H1 (cell line): ENCODE results near the gene MYRF. TPM values are rescaled to one million over a fixed set of nuclear protein-coding genes. Genes with fewer than 3 reads are reported as not detected.

Source experiments
- CTCF ChIA-PET: fragments of 300-600 bp; sonication (Branson Sonifier 250); formaldehyde crosslinking; loops from one replicate; lab custom pipeline; 2021; ENCODE audit not compliant: partially characterized antibody; lab: Charles Lee
- POLR2A ChIA-PET: fragments of 300-600 bp; sonication (Branson Sonifier 250); formaldehyde crosslinking; loops from one replicate; lab custom pipeline; 2021; ENCODE audit warnings: inconsistent platforms; ENCODE audit not compliant: partially characterized antibody; lab: Charles Lee
- DNase-seq, 2 experiments: peaks; one replicate each; pipeline versions ENCODE4 v3.0.0 to v3.0.0-alpha.2; 2010 to 2022; ENCODE audit warnings: low spot score in 2 of 2, low read depth in 1 of 2, mixed read lengths in 1 of 2
- FAIRE-seq: peaks from 2 replicates; lab custom pipeline; 2011; peaks lifted over from hg19 to GRCh38; lab: Jason Lieb, UNC
- H2AFZ ChIP-seq: 2 replicates; pipeline ENCODE4 v1.8.1; 2012; ENCODE audit warnings: low read length, inconsistent platforms
- H2AK5ac ChIP-seq: 2 replicates; pipeline ENCODE4 v1.6.1; 2013; ENCODE audit warnings: low read depth, low read length
- H2BK120ac ChIP-seq: replicated peaks from 2 replicates; pipeline ENCODE3; 2013; ENCODE audit warnings: low read depth, low read length, inconsistent platforms
- H2BK12ac ChIP-seq: 2 replicates; pipeline ENCODE4 v1.6.1; 2013; ENCODE audit warnings: low read depth, low read length
- H2BK15ac ChIP-seq: 2 replicates; pipeline ENCODE4 v1.6.1; 2013; ENCODE audit warnings: low read length
- H2BK20ac ChIP-seq: 2 replicates; pipeline ENCODE4 v1.6.1; 2013; ENCODE audit warnings: low read length
- H2BK5ac ChIP-seq: 2 replicates; pipeline ENCODE4 v1.6.1; 2013; ENCODE audit warnings: low read depth, low read length
- H3K14ac ChIP-seq: 2 replicates; pipeline ENCODE4 v1.6.1; 2013; ENCODE audit warnings: inconsistent platforms; ENCODE audit not compliant: insufficient read length
- H3K18ac ChIP-seq: 2 replicates; pipeline ENCODE4 v1.6.1; 2013; ENCODE audit warnings: low read length; ENCODE audit errors: extremely low read depth
- H3K23ac ChIP-seq: 2 replicates; pipeline ENCODE4 v1.6.1; 2013; ENCODE audit warnings: inconsistent platforms; ENCODE audit not compliant: insufficient read length
- H3K23me2 ChIP-seq: 2 replicates; pipeline ENCODE4 v1.6.1; 2013; ENCODE audit warnings: low read depth, low read length
- H3K27ac ChIP-seq: 2 replicates; pipeline ENCODE4 v1.6.1; 2011; ENCODE audit warnings: low read depth, low read length, inconsistent platforms
- H3K27me3 ChIP-seq, 4 experiments: replicated peaks in 1 of 4; 1 replicate in 1 of 4; 2 replicates in 3 of 4; pipeline versions ENCODE4 v1.6.1 to v1.8.1; 2011 to 2013; ENCODE audit warnings: low read length in 3 of 4, mild to moderate bottlenecking in 3 of 4, inconsistent platforms in 2 of 4, mixed read lengths in 2 of 4, moderate library complexity in 1 of 4; ENCODE audit not compliant: control insufficient read depth in 3 of 4, insufficient read depth in 3 of 4; ENCODE audit errors: extremely low read depth in 1 of 4
- H3K36me3 ChIP-seq, 4 experiments: 2 replicates each; pipeline versions ENCODE4 v1.6.1 to v1.8.1; 2011 to 2013; ENCODE audit warnings: mild to moderate bottlenecking in 4 of 4, low read length in 3 of 4, moderate library complexity in 2 of 4, control low read depth in 1 of 4, inconsistent platforms in 1 of 4; ENCODE audit not compliant: insufficient read depth in 4 of 4, control insufficient read depth in 2 of 4
- H3K4ac ChIP-seq: replicated peaks from 2 replicates; pipeline ENCODE3; 2013; ENCODE audit warnings: low read length, low read depth, mixed read lengths, inconsistent platforms; ENCODE audit not compliant: insufficient read length
- H3K4me1 ChIP-seq, 4 experiments: replicated peaks in 1 of 4; 1 replicate in 1 of 4; 2 replicates in 3 of 4; pipeline versions ENCODE4 v1.6.1 to v1.8.1; 2011 to 2013; ENCODE audit warnings: low read length in 3 of 4, inconsistent platforms in 2 of 4, mixed read lengths in 1 of 4; ENCODE audit not compliant: insufficient read depth in 4 of 4, control insufficient read depth in 3 of 4
- H3K4me2 ChIP-seq, 2 experiments: 2 replicates each; pipeline versions ENCODE4 v1.6.1 to v1.8.1; 2011 to 2013; ENCODE audit warnings: low read depth in 2 of 2, low read length in 2 of 2, control low read depth in 1 of 2, inconsistent platforms in 1 of 2, mild to moderate bottlenecking in 1 of 2; ENCODE audit not compliant: insufficient read depth in 1 of 2
- H3K4me3 ChIP-seq, 4 experiments: fragments of 200-600, 300-600 bp in 1 of 4; sonication (generic), shearing (Covaris generic), sonication (Bioruptor Twin) in 1 of 4; 2 replicates each; pipeline versions ENCODE4 v1.5.1 to v1.8.1; 2011 to 2016; ENCODE audit warnings: low read length in 4 of 4, low read depth in 3 of 4, control low read depth in 2 of 4, inconsistent platforms in 2 of 4, mild to moderate bottlenecking in 2 of 4, mixed read lengths in 1 of 4, moderate library complexity in 1 of 4; ENCODE audit not compliant: insufficient read depth in 2 of 4; ENCODE audit errors: extremely low read depth in 1 of 4
- H3K56ac ChIP-seq: replicated peaks from 2 replicates; pipeline ENCODE3; 2013; ENCODE audit warnings: low read depth, mild to moderate bottlenecking, mixed read lengths, low read length, inconsistent platforms; ENCODE audit not compliant: insufficient read length
- H3K79me1 ChIP-seq: 2 replicates; pipeline ENCODE4 v1.6.1; 2013; ENCODE audit warnings: low read depth, low read length, control low read depth
- H3K79me2 ChIP-seq, 2 experiments: 2 replicates each; pipeline versions ENCODE4 v1.6.1 to v1.8.1; 2012 to 2013; ENCODE audit warnings: low read length in 2 of 2, mild to moderate bottlenecking in 2 of 2, inconsistent platforms in 1 of 2; ENCODE audit not compliant: insufficient read depth in 2 of 2, control insufficient read depth in 1 of 2
- H3K9ac ChIP-seq, 4 experiments: replicated peaks in 1 of 4; 1 replicate in 1 of 4; 2 replicates in 3 of 4; pipeline versions ENCODE4 v1.6.1 to v1.8.1; 2011 to 2013; ENCODE audit warnings: low read depth in 3 of 4, low read length in 3 of 4, control low read depth in 2 of 4, mild to moderate bottlenecking in 2 of 4, moderate library complexity in 2 of 4, inconsistent platforms in 1 of 4; ENCODE audit errors: extremely low read depth in 1 of 4
- H3K9me3 ChIP-seq, 2 experiments: 2 replicates each; pipeline versions ENCODE4 v1.6.1 to v1.8.1; 2012 to 2013; ENCODE audit warnings: mild to moderate bottlenecking in 2 of 2, moderate library complexity in 2 of 2, control low read depth in 1 of 2, inconsistent platforms in 1 of 2, low read depth in 1 of 2, low read length in 1 of 2, mixed read lengths in 1 of 2; ENCODE audit not compliant: insufficient read depth in 2 of 2
- H4K20me1 ChIP-seq, 2 experiments: replicated peaks in 1 of 2; 2 replicates each; pipeline versions ENCODE3 to v1.8.1; 2011 to 2013; ENCODE audit warnings: inconsistent platforms in 2 of 2, low read length in 2 of 2, mild to moderate bottlenecking in 1 of 2; ENCODE audit not compliant: insufficient read depth in 2 of 2, control insufficient read depth in 1 of 2
- H4K5ac ChIP-seq: 2 replicates; pipeline ENCODE4 v1.6.1; 2013; ENCODE audit warnings: low read length, low read depth, mixed read lengths, inconsistent platforms; ENCODE audit not compliant: insufficient read length
- H4K8ac ChIP-seq: 2 replicates; pipeline ENCODE4 v1.8.0; 2013; ENCODE audit warnings: mild to moderate bottlenecking, moderate library complexity, low read length, inconsistent platforms; ENCODE audit not compliant: insufficient read depth; ENCODE audit errors: extremely low read depth
- H4K91ac ChIP-seq: replicated peaks from 2 replicates; pipeline ENCODE3; 2013; ENCODE audit warnings: low read length, mixed read lengths, inconsistent platforms; ENCODE audit not compliant: insufficient read length
- CBX8 ChIP-seq: fragments of 300-800, 300-1000 bp; sonication (generic); IDR thresholded peaks from 2 replicates; pipeline ENCODE4 v1.7.1; 2016; ENCODE audit warnings: low read depth, low read length, borderline replicate concordance
- CHD2 ChIP-seq: IDR thresholded peaks from 2 replicates; pipeline ENCODE4 v1.6.1; 2012; ENCODE audit warnings: low read length, improper control_type of control experiment
- CREB1 ChIP-seq: IDR thresholded peaks from 2 replicates; pipeline ENCODE4 v1.6.1; 2012; ENCODE audit warnings: inconsistent platforms
- GABPA ChIP-seq: IDR thresholded peaks from 2 replicates; pipeline ENCODE4 v1.6.1; 2011; ENCODE audit warnings: mild to moderate bottlenecking, low read length, moderate library complexity, borderline replicate concordance; ENCODE audit not compliant: insufficient read depth
- JUND ChIP-seq: IDR thresholded peaks from 2 replicates; pipeline ENCODE4 v1.6.1; 2011; ENCODE audit warnings: mild to moderate bottlenecking, improper control_type of control experiment, low read length
- KDM1A ChIP-seq: fragments of 200-600, 300-600 bp; sonication (generic); IDR thresholded peaks from 2 replicates; pipeline ENCODE4 v1.7.1; 2016; ENCODE audit warnings: mild to moderate bottlenecking, low read length, borderline replicate concordance
- KDM4A ChIP-seq: IDR thresholded peaks from one replicate; pipeline ENCODE4 v1.7.1; 2012; ENCODE audit warnings: low read depth, mild to moderate bottlenecking, moderate library complexity, low read length, inconsistent platforms; ENCODE audit not compliant: severe bottlenecking
- POLR2A ChIP-seq, 2 experiments: IDR thresholded peaks; 1 replicate in 1 of 2; 2 replicates in 1 of 2; pipeline ENCODE4 v1.6.1; 2011; ENCODE audit warnings: low read depth in 2 of 2, low read length in 2 of 2, mild to moderate bottlenecking in 2 of 2; ENCODE audit errors: control extremely low read depth in 1 of 2
- RAD21 ChIP-seq, 2 experiments: IDR thresholded peaks in 1 of 2; conservative IDR thresholded peaks in 1 of 2; 2 replicates each; pipeline ENCODE4 v1.6.1; 2011; ENCODE audit warnings: low read depth in 2 of 2, low read length in 2 of 2, improper control_type of control experiment in 1 of 2, inconsistent platforms in 1 of 2, mild to moderate bottlenecking in 1 of 2, moderate library complexity in 1 of 2
- WGBS, 2 experiments: shearing (Covaris generic) in 1 of 2; methylation state at CpG; one replicate each; pipeline versions ENCODE4 v1.1.6 to v1.1.7; 2013 to 2015; ENCODE audit warnings: low lambda C conversion rate in 2 of 2, mixed read lengths in 2 of 2, inconsistent platforms in 1 of 2, low coverage in 1 of 2, missing lambda C conversion rate in 1 of 2; ENCODE audit not compliant: insufficient replicate concordance in 2 of 2, insufficient coverage in 1 of 2, insufficient read length in 1 of 2; ENCODE audit errors: extremely low coverage in 1 of 2, missing lambda C conversion rate in 1 of 2; 5-methylcytosine and 5-hydroxymethylcytosine counted together
- polyA plus RNA-seq, 7 experiments: library from polyadenylated mRNA; depleted of rRNA in 3 of 7; stranded (reverse) in 5 of 7; unstranded in 2 of 7; fragments of >200 nt in 5 of 7; fragments of 200-250 nt in 2 of 7; gene quantifications; 1 replicate in 5 of 7; 2 replicates in 1 of 7; 4 replicates in 1 of 7; pipeline versions ENCODE4 v1.2.1 to v1.2.3, GENCODE V29; 2011 to 2013; ENCODE audit warnings: missing spikeins in 2 of 7, mixed read lengths in 2 of 7
- total RNA-seq: library from RNA; stranded (reverse); fragmentation: NEBNext Ultra II Directional; extraction: Animal tissue kit (Norgen Biotek cat#: 25700); gene quantifications from 2 replicates; pipeline ENCODE4 v1.2.1, GENCODE V29; 2021
- TF ChIP-seq, protein P1 (sequence below), 3 experiments: IDR thresholded peaks; 1 replicate in 2 of 3; 2 replicates in 1 of 3; pipeline versions ENCODE4 v1.5.1 to v1.6.1; 2011; ENCODE audit warnings: low read length in 3 of 3, mild to moderate bottlenecking in 3 of 3, inconsistent platforms in 2 of 3, low read depth in 1 of 3, moderate library complexity in 1 of 3; ENCODE audit not compliant: insufficient read depth in 1 of 3; ENCODE audit errors: control extremely low read depth in 1 of 3

Gene MYRF
- total and polyA plus RNA-seq, 2 of the 8 experiments (the other 6 are each of a cell fraction or from before 2014, with no cell fraction given): 6.0 to 6.1 TPM

DNA sequence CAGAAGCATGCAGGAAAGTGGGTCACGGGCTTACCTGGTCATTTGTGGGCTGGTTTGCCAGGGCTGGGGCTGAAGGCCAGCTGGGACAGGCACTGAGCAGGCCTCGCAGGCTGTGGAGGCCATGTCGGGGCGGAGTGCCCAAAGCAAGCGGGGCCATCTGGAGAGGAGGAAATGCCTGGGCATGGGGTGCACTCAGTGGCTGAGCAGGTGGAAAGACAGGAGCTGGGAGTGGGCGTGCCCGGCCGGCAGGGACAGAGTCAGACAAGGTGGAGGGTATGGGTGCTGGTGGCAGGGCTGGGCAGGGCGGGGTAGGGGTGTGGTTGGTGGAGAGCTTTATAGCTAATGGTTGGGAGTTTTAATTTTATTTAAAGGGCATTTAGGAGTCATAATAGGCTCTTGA is 44.9 kb upstream of the MYRF start:
- Histone ChIP-seq H3K18ac (no peak overlapping the region), H3K9ac (no peak overlapping the region), H3K4ac (no peak overlapping the region), H3K23me2 (peaks cover 2% of the 10 kb centered on the region; the same call in 1 of the 2 replicates), H2BK12ac (0 out of 2 replicates have a peak overlapping the region, but pooled peaks have one; percentile 9), H2BK5ac (no peak overlapping the region), H2AK5ac (no peak overlapping the region), H3K4me2 (no peak overlapping the region), H3K4me1 (peaks cover 0 to 11% (median 8%) of the 10 kb centered on the region in 4 experiments; a peak in 4 of 7 replicates), H3K79me1 (no peaks in the 10 kb centered on the region), H3K9me3 (no peaks in the 10 kb centered on the region), H3K36me3 (no peaks in the 10 kb centered on the region), H2BK20ac (no peak overlapping the region), H2AFZ (no peak overlapping the region), H4K5ac (no peak overlapping the region), H3K56ac (no peak overlapping the region), H3K4me3 (no peak overlapping the region), H4K8ac (peak overlapping the region; percentile 86; the same call in 1 of the 2 replicates), H3K27me3 (no peaks in the 10 kb centered on the region; a peak in 1 of 7 replicates), H3K27ac (no peak overlapping the region), H2BK15ac (no peak overlapping the region), H2BK120ac (no peak overlapping the region), H4K20me1 (no peaks in the 10 kb centered on the region), H4K91ac (no peak overlapping the region), H3K14ac (no peak overlapping the region), H3K79me2 (no peaks in the 10 kb centered on the region), H3K23ac (no peak overlapping the region)
- POLR2A ChIA-PET: interaction anchor here (1.2 kb wide), 1 partner anchor 11 kb away, joined by 3 read pairs; no protein-coding TSS in a partner anchor
- CTCF ChIA-PET: interaction anchor here (0.6 to 7.9 kb wide), 9 partner anchors 9 to 945 kb away, joined by 3 to 47 read pairs (median 5); no protein-coding TSS in a partner anchor
- DNase-seq (no peak), FAIRE-seq (no peak)
- 88% methylated on average over 9 of the region's 9 CpGs; no CpG with 5 or more reads in 1 of the 2 experiments for WGBS, 2 experiments
- TF ChIP-seq, protein P1, sequence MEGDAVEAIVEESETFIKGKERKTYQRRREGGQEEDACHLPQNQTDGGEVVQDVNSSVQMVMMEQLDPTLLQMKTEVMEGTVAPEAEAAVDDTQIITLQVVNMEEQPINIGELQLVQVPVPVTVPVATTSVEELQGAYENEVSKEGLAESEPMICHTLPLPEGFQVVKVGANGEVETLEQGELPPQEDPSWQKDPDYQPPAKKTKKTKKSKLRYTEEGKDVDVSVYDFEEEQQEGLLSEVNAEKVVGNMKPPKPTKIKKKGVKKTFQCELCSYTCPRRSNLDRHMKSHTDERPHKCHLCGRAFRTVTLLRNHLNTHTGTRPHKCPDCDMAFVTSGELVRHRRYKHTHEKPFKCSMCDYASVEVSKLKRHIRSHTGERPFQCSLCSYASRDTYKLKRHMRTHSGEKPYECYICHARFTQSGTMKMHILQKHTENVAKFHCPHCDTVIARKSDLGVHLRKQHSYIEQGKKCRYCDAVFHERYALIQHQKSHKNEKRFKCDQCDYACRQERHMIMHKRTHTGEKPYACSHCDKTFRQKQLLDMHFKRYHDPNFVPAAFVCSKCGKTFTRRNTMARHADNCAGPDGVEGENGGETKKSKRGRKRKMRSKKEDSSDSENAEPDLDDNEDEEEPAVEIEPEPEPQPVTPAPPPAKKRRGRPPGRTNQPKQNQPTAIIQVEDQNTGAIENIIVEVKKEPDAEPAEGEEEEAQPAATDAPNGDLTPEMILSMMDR (IDR thresholded peaks at IDR 0.05; ENCODE audit: control extremely low read depth in 1 of 3, insufficient read depth in 1 of 3, low read depth in 1 of 3, low read length in 3 of 3): no peak
- TF ChIP-seq KDM4A (no peak), JUND (no peak), CHD2 (no peak), RAD21 (IDR thresholded peaks at IDR 0.05 in 1 of 2, conservative IDR thresholded peaks at IDR 0.05 in 1 of 2; ENCODE audit: low read depth in 2 of 2, low read length in 2 of 2) (no peak), KDM1A (no peak), CREB1 (no peak), GABPA (no peak), CBX8 (no peak), POLR2A (IDR thresholded peaks at IDR 0.05; ENCODE audit: control extremely low read depth in 1 of 2, low read depth in 2 of 2, low read length in 2 of 2) (no peak)
